ENCODE data around the gene WDR17. TPM values are rescaled to one million over a fixed set of nuclear protein-coding genes. Genes with fewer than 3 reads are reported as not detected.

WDR17 gene
- total RNA-seq, 2 donors from 2014 or later, result 3.5 to 7.3 TPM

- H3K36me3 ChIP-seq (ENCODE audit: control insufficient read depth, insufficient read depth, low read length), result no peaks in the 10 kb centered on the region
- no peaks in the 10 kb centered on the region for H3K27me3 Mint-ChIP-seq (ENCODE audit: insufficient read depth)
- H3K4me1 ChIP-seq (ENCODE audit: control insufficient read depth, insufficient read depth, low read length), result no peaks in the 10 kb centered on the region
- 94 to 100% methylated on average over 1 to 5 of the region's 5 CpGs for WGBS, 2 experiments (ENCODE audit: insufficient coverage in 1 of 2, insufficient read length in 1 of 2)
- no peak for TF ChIP-seq CTCF (conservative IDR thresholded peaks at IDR 0.05)
- no peaks in the 10 kb centered on the region for H3K27me3 ChIP-seq (ENCODE audit: control insufficient read depth, insufficient read depth, low read length, poor library complexity, severe bottlenecking)
- no peaks in the 10 kb centered on the region for H3K4me1 Mint-ChIP-seq
- no peaks in the 10 kb centered on the region for H3K36me3 Mint-ChIP-seq (ENCODE audit: low read depth)
- H3K27ac ChIP-seq (ENCODE audit: low read depth, low read length), result no peak overlapping the region
- H3K4me3 ChIP-seq (ENCODE audit: low read length), result no peak overlapping the region
- H3K9ac ChIP-seq (ENCODE audit: extremely low read depth, low read length, poor library complexity, severe bottlenecking), result no peak overlapping the region
- H3K4me3 Mint-ChIP-seq, result no peak overlapping the region
- H3K27ac Mint-ChIP-seq, result no peak overlapping the region
- H3K9me3 ChIP-seq (ENCODE audit: control insufficient read depth, low read length), result no peaks in the 10 kb centered on the region
- H3K9me3 Mint-ChIP-seq, result peaks cover 11% of the 10 kb centered on the region
- DNase-seq, result no peak
Observed at GRCh38 chr4:176038789-176039188, 26.9 kb upstream of the WDR17 start.

GRCh38 chr4:176042195-176042594 is 23.4 kb upstream of the WDR17 start:
- H3K9me3 ChIP-seq (ENCODE audit: control insufficient read depth, low read length), result no peaks in the 10 kb centered on the region
- H3K27ac Mint-ChIP-seq, result no peak overlapping the region
- no peak for TF ChIP-seq CTCF (conservative IDR thresholded peaks at IDR 0.05)
- H3K36me3 ChIP-seq (ENCODE audit: control insufficient read depth, insufficient read depth, low read length), result no peaks in the 10 kb centered on the region
- H3K9ac ChIP-seq (ENCODE audit: extremely low read depth, low read length, poor library complexity, severe bottlenecking), result no peak overlapping the region
- H3K27me3 ChIP-seq (ENCODE audit: control insufficient read depth, insufficient read depth, low read length, poor library complexity, severe bottlenecking), result no peaks in the 10 kb centered on the region
- no peak overlapping the region for H3K4me3 ChIP-seq (ENCODE audit: low read length)
- no peak overlapping the region for H3K4me3 Mint-ChIP-seq
- H3K27ac ChIP-seq (ENCODE audit: low read depth, low read length), result no peak overlapping the region
- DNase-seq, result no peak
- H3K4me1 Mint-ChIP-seq, result no peaks in the 10 kb centered on the region
- H3K27me3 Mint-ChIP-seq (ENCODE audit: insufficient read depth), result no peaks in the 10 kb centered on the region
- H3K9me3 Mint-ChIP-seq, result peaks cover 11% of the 10 kb centered on the region
- no peaks in the 10 kb centered on the region for H3K4me1 ChIP-seq (ENCODE audit: control insufficient read depth, insufficient read depth, low read length)
- H3K36me3 Mint-ChIP-seq (ENCODE audit: low read depth), result no peaks in the 10 kb centered on the region

GRCh38 chr4:176043838-176044588 is 21.6 kb upstream of the WDR17 start:
- DNase-seq, result no peak
- no peaks in the 10 kb centered on the region for H3K4me1 Mint-ChIP-seq
- Histone ChIP-seq H3K4me1 (ENCODE audit: control insufficient read depth, insufficient read depth, low read length) (no peaks in the 10 kb centered on the region), H3K27me3 (ENCODE audit: control insufficient read depth, insufficient read depth, low read length, poor library complexity, severe bottlenecking) (no peaks in the 10 kb centered on the region), H3K36me3 (ENCODE audit: control insufficient read depth, insufficient read depth, low read length) (no peaks in the 10 kb centered on the region), H3K4me3 (ENCODE audit: low read length) (no peak overlapping the region), H3K27ac (ENCODE audit: low read depth, low read length) (no peak overlapping the region), H3K9ac (ENCODE audit: extremely low read depth, low read length, poor library complexity, severe bottlenecking) (no peak overlapping the region), H3K9me3 (ENCODE audit: control insufficient read depth, low read length) (no peaks in the 10 kb centered on the region)
- H3K27me3 Mint-ChIP-seq (ENCODE audit: insufficient read depth), result no peaks in the 10 kb centered on the region
- H3K4me3 Mint-ChIP-seq, result no peak overlapping the region
- H3K9me3 Mint-ChIP-seq, result peaks cover 6% of the 10 kb centered on the region
- WGBS, 2 experiments (ENCODE audit: insufficient coverage in 1 of 2, insufficient read length in 1 of 2), result 59 to 73% methylated on average over 6 to 9 of the region's 9 CpGs
- no peak for TF ChIP-seq CTCF (conservative IDR thresholded peaks at IDR 0.05)
- no peaks in the 10 kb centered on the region for H3K36me3 Mint-ChIP-seq (ENCODE audit: low read depth)
- no peak overlapping the region for H3K27ac Mint-ChIP-seq

All from endodermal cell (in vitro differentiated cells).